Activated T-helper 17 cell treated with anti-CD3 and anti-CD28 coated beads, Interleukin-2, amount 50 U/mL, for 72 hours (primary cell): ENCODE data around the gene SPEM3. TPM values are rescaled to one million over a fixed set of nuclear protein-coding genes. Genes with fewer than 3 reads are reported as not detected.
A peak's percentile ranks its signal among the peaks of the same experiment; 100 is the strongest.

ENCODE experiments used
- ATAC-seq: fragments of 150-1000 bp; cut with Tn5 transposase; replicated peaks from 2 replicates; pipeline ENCODE4 v1.10.0; 2021; ENCODE audit warnings: mild to moderate bottlenecking, moderate library complexity
- H3K27ac Mint-ChIP-seq: one replicate; pipeline ENCODE4 v1.8.0; 2022; ENCODE audit warnings: mixed read lengths
- H3K27me3 Mint-ChIP-seq: one replicate; pipeline ENCODE4 v1.8.0; 2022; ENCODE audit warnings: mixed read lengths
- H3K36me3 Mint-ChIP-seq: one replicate; pipeline ENCODE4 v1.8.0; 2022; ENCODE audit warnings: low read depth, mild to moderate bottlenecking, mixed read lengths
- H3K4me1 Mint-ChIP-seq: one replicate; pipeline ENCODE4 v1.8.0; 2022; ENCODE audit warnings: mixed read lengths
- H3K4me3 Mint-ChIP-seq: one replicate; pipeline ENCODE4 v1.8.0; 2022; ENCODE audit warnings: mild to moderate bottlenecking, mixed read lengths
- H3K9me3 Mint-ChIP-seq: one replicate; pipeline ENCODE4 v1.8.0; 2022; ENCODE audit warnings: mixed read lengths
- total RNA-seq, 2 donors: library from RNA; stranded (reverse); gene quantifications; one replicate each; pipeline ENCODE4 v1.2.3, GENCODE V29; 2022

The SPEM3 gene
- total RNA-seq, 2 donors from 2014 or later: not detected

DNA sequence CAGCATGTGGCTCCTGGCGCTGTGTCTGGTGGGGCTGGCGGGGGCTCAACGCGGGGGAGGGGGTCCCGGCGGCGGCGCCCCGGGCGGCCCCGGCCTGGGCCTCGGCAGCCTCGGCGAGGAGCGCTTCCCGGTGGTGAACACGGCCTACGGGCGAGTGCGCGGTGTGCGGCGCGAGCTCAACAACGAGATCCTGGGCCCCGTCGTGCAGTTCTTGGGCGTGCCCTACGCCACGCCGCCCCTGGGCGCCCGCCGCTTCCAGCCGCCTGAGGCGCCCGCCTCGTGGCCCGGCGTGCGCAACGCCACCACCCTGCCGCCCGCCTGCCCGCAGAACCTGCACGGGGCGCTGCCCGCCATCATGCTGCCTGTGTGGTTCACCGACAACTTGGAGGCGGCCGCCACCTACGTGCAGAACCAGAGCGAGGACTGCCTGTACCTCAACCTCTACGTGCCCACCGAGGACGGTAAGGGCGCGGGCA is 20.4 kb upstream of the SPEM3 start:
- H3K27ac Mint-ChIP-seq: no peak overlapping the region
- H3K4me3 Mint-ChIP-seq: peak overlapping the region; percentile 13
- peaks cover 23% of the 10 kb centered on the region for H3K4me1 Mint-ChIP-seq
- H3K27me3 Mint-ChIP-seq: peaks cover 4% of the 10 kb centered on the region
- no peak for ATAC-seq
- H3K9me3 Mint-ChIP-seq: no peaks in the 10 kb centered on the region
- no peaks in the 10 kb centered on the region for H3K36me3 Mint-ChIP-seq

GRCh38 chr17:7408863-7409262 is 19.8 kb upstream of the SPEM3 start:
- Mint-ChIP-seq H3K36me3 (no peaks in the 10 kb centered on the region), H3K9me3 (no peaks in the 10 kb centered on the region), H3K4me1 (peaks cover 23% of the 10 kb centered on the region), H3K27ac (no peak overlapping the region), H3K27me3 (peaks cover 4% of the 10 kb centered on the region), H3K4me3 (peak overlapping the region; percentile 13)
- no peak for ATAC-seq

GRCh38 chr17:7409716-7410115 is 18.9 kb upstream of the SPEM3 start:
- Mint-ChIP-seq H3K27me3 (peaks cover 4% of the 10 kb centered on the region), H3K4me3 (no peak overlapping the region), H3K36me3 (no peaks in the 10 kb centered on the region), H3K9me3 (no peaks in the 10 kb centered on the region), H3K27ac (no peak overlapping the region), H3K4me1 (peaks cover 23% of the 10 kb centered on the region)
- no peak for ATAC-seq

GRCh38 chr17:7410634-7411426 is 17.8 kb upstream of the SPEM3 start:
- H3K4me1 Mint-ChIP-seq: peaks cover 20% of the 10 kb centered on the region
- H3K36me3 Mint-ChIP-seq: no peaks in the 10 kb centered on the region
- peaks cover 3% of the 10 kb centered on the region for H3K27me3 Mint-ChIP-seq
- no peak overlapping the region for H3K4me3 Mint-ChIP-seq
- H3K27ac Mint-ChIP-seq: no peak overlapping the region
- no peaks in the 10 kb centered on the region for H3K9me3 Mint-ChIP-seq
- ATAC-seq: no peak

- no peak for ATAC-seq
- no peak overlapping the region for H3K4me3 Mint-ChIP-seq
- peaks cover 16% of the 10 kb centered on the region for H3K4me1 Mint-ChIP-seq
- no peaks in the 10 kb centered on the region for H3K27me3 Mint-ChIP-seq
- no peak overlapping the region for H3K27ac Mint-ChIP-seq
- no peaks in the 10 kb centered on the region for H3K36me3 Mint-ChIP-seq
- no peaks in the 10 kb centered on the region for H3K9me3 Mint-ChIP-seq
Measured at GRCh38 chr17:7411427-7411750, 17.3 kb upstream of the SPEM3 start.

- H3K4me1 Mint-ChIP-seq: peaks cover 16% of the 10 kb centered on the region
- ATAC-seq: peak; percentile 38
- no peaks in the 10 kb centered on the region for H3K27me3 Mint-ChIP-seq
- no peaks in the 10 kb centered on the region for H3K9me3 Mint-ChIP-seq
- H3K27ac Mint-ChIP-seq: peak overlapping the region; percentile 55
- H3K36me3 Mint-ChIP-seq: no peaks in the 10 kb centered on the region
- H3K4me3 Mint-ChIP-seq: no peak overlapping the region
Measured at GRCh38 chr17:7413346-7413985, 15.2 kb upstream of the SPEM3 start.

DNA sequence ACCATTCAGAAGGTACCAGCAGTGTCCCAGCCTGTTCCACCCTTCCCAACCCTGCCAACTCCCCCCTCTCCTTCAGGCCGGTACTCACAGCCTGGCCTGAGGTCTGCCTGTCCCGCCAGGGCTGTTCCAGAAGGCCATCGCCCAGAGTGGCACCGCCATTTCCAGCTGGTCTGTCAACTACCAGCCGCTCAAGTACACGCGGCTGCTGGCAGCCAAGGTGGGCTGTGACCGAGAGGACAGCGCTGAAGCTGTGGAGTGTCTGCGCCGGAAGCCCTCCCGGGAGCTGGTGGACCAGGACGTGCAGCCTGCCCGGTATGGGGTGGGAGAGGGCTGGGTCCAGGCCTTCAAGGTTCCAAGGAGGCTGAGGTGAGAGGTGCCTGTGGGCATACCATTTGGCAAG is 13.8 kb upstream of the SPEM3 start:
- no peaks in the 10 kb centered on the region for H3K9me3 Mint-ChIP-seq
- ATAC-seq: no peak
- no peak overlapping the region for H3K4me3 Mint-ChIP-seq
- no peaks in the 10 kb centered on the region for H3K36me3 Mint-ChIP-seq
- peaks cover 9% of the 10 kb centered on the region for H3K4me1 Mint-ChIP-seq
- no peak overlapping the region for H3K27ac Mint-ChIP-seq
- H3K27me3 Mint-ChIP-seq: no peaks in the 10 kb centered on the region

DNA sequence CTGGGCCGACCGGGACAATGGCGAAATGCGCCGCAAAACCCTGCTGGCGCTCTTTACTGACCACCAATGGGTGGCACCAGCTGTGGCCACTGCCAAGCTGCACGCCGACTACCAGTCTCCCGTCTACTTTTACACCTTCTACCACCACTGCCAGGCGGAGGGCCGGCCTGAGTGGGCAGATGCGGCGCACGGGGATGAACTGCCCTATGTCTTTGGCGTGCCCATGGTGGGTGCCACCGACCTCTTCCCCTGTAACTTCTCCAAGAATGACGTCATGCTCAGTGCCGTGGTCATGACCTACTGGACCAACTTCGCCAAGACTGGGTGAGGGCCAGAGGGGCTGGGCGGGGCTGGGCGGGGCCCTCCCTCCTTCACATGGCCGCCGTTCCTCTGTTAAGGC is 12.9 kb upstream of the SPEM3 start:
- peaks cover 5% of the 10 kb centered on the region for H3K4me1 Mint-ChIP-seq
- H3K36me3 Mint-ChIP-seq: no peaks in the 10 kb centered on the region
- no peaks in the 10 kb centered on the region for H3K9me3 Mint-ChIP-seq
- ATAC-seq: no peak
- H3K4me3 Mint-ChIP-seq: no peak overlapping the region
- no peaks in the 10 kb centered on the region for H3K27me3 Mint-ChIP-seq
- H3K27ac Mint-ChIP-seq: no peak overlapping the region

DNA sequence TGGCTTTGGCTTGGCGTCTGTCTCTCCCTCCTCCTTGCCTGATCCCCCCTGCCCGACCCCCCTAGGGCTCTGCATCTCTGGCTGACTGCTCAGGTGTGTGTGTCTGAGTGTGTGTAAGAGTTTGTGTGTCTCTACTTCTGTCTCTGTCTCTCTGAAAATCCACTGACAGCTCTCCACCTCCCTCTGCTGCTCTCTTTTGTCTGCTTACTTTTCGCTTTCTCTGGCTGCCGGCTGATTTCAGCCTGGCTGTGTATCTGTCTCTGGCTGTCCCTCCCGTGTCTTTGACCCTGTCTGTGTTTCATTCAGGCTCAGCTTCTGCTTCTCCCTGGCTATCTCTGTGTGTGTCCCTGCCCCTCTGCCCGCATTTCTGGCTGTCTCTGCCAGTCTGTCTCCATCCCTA is 12.3 kb upstream of the SPEM3 start:
- H3K4me1 Mint-ChIP-seq: peaks cover 5% of the 10 kb centered on the region
- ATAC-seq: no peak
- H3K4me3 Mint-ChIP-seq: no peak overlapping the region
- H3K9me3 Mint-ChIP-seq: no peaks in the 10 kb centered on the region
- peak overlapping the region; percentile 13 for H3K27ac Mint-ChIP-seq
- no peaks in the 10 kb centered on the region for H3K36me3 Mint-ChIP-seq
- no peaks in the 10 kb centered on the region for H3K27me3 Mint-ChIP-seq

DNA sequence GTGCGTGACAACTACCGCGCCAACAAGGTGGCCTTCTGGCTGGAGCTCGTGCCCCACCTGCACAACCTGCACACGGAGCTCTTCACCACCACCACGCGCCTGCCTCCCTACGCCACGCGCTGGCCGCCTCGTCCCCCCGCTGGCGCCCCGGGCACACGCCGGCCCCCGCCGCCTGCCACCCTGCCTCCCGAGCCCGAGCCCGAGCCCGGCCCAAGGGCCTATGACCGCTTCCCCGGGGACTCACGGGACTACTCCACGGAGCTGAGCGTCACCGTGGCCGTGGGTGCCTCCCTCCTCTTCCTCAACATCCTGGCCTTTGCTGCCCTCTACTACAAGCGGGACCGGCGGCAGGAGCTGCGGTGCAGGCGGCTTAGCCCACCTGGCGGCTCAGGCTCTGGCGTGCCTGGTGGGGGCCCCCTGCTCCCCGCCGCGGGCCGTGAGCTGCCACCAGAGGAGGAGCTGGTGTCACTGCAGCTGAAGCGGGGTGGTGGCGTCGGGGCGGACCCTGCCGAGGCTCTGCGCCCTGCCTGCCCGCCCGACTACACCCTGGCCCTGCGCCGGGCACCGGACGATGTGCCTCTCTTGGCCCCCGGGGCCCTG is 11.5 kb upstream of the SPEM3 start:
- Mint-ChIP-seq H3K4me3 (no peak overlapping the region), H3K9me3 (no peaks in the 10 kb centered on the region), H3K27ac (no peak overlapping the region), H3K27me3 (no peaks in the 10 kb centered on the region), H3K36me3 (no peaks in the 10 kb centered on the region), H3K4me1 (peaks cover 5% of the 10 kb centered on the region)
- no peak for ATAC-seq

GRCh38 chr17:7418472-7419152 is 10.0 kb upstream of the SPEM3 start:
- ATAC-seq: no peak
- H3K4me3 Mint-ChIP-seq: no peak overlapping the region
- H3K27me3 Mint-ChIP-seq: no peaks in the 10 kb centered on the region
- no peaks in the 10 kb centered on the region for H3K9me3 Mint-ChIP-seq
- H3K27ac Mint-ChIP-seq: no peak overlapping the region
- H3K36me3 Mint-ChIP-seq: no peaks in the 10 kb centered on the region
- no peaks in the 10 kb centered on the region for H3K4me1 Mint-ChIP-seq

GRCh38 chr17:7419819-7420610 is 8.6 kb upstream of the SPEM3 start, which contains the start of gene SPEM1:
TSS of gene SPEM1 (plus strand) at chr17:7420324. CDS start at chr17:7420385, 61 bp downstream.
- Mint-ChIP-seq H3K4me1 (no peaks in the 10 kb centered on the region), H3K4me3 (no peak within 1 kb of the TSS)

DNA sequence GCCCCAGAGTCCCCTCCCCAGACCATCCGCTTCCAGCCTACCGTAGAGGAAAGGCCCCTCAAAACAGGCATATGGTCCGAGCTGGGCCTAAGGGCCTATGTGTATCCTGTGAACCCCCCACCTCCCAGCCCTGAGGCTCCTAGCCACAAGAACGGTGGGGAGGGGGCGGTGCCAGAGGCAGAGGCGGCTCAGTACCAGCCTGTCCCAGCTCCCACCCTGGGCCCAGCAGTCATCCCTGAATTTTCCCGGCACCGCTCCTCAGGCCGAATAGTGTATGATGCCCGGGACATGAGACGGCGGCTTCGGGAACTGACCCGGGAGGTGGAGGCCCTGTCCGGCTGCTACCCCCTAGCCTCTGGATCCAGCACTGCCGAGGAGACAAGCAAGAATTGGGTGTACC is 7.5 kb upstream of the SPEM3 start:
- H3K27ac Mint-ChIP-seq: no peak overlapping the region
- no peak for ATAC-seq
- H3K4me1 Mint-ChIP-seq: no peaks in the 10 kb centered on the region
- H3K36me3 Mint-ChIP-seq: no peaks in the 10 kb centered on the region
- no peaks in the 10 kb centered on the region for H3K9me3 Mint-ChIP-seq
- H3K27me3 Mint-ChIP-seq: no peaks in the 10 kb centered on the region
- no peak overlapping the region for H3K4me3 Mint-ChIP-seq

More at GRCh38 chr17:7419819-7420610, 8.6 kb upstream of the SPEM3 start, which contains the start of gene SPEM1:
- no peak for ATAC-seq
- Mint-ChIP-seq H3K9me3 (no peaks in the 10 kb centered on the region), H3K36me3 (no peaks in the 10 kb centered on the region), H3K27me3 (no peaks in the 10 kb centered on the region), H3K27ac (peak within 1 kb of the TSS; percentile 39)

GRCh38 chr17:7423679-7424078 is 5.0 kb upstream of the SPEM3 start:
- Mint-ChIP-seq H3K4me1 (no peaks in the 10 kb centered on the region), H3K27me3 (no peaks in the 10 kb centered on the region), H3K27ac (no peak overlapping the region), H3K9me3 (no peaks in the 10 kb centered on the region), H3K4me3 (no peak overlapping the region), H3K36me3 (no peaks in the 10 kb centered on the region)
- no peak for ATAC-seq
